GM19467 (cell line): Measurements from ENCODE around the gene METTL16.
"Not testable (repeated sequence)": the region's sequence is repeated elsewhere in the genome, so short reads cannot be mapped to it uniquely, and the experiment has no call there.

Experiments used
- ATAC-seq: cut with Tn5 transposase; IDR thresholded peaks from one replicate; pipeline ENCODE4 v1.9.1; 2021; ENCODE audit warnings: mild to moderate bottlenecking, moderate library complexity; ENCODE audit not compliant: unreplicated experiment

Gene METTL16

GRCh38 chr17:2453866-2454265 is 57.8 kb downstream of the METTL16 start:
- no peak for ATAC-seq

DNA sequence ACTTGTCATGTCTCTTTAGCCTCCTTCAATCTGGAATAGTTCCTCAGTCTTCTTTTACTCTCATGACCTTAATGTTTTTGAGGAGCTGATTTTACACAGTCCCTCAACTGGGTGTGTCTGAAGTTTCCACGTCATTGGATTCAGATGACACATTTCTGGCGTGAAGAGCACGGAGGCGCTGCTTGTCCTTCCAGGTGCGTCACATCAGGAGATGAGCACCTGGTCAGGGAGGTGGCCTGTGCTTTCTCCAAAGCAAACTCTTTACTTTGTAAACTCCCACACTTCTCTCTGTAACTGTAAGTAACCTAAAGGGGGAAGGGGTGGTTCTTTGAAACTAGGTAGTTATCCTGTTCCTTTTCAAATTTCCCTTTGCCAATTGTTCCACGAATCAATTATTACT is 58.4 kb downstream of the METTL16 start:
- no peak for ATAC-seq

GRCh38 chr17:2452216-2452750 is 59.4 kb downstream of the METTL16 start:
- no peak for ATAC-seq

DNA sequence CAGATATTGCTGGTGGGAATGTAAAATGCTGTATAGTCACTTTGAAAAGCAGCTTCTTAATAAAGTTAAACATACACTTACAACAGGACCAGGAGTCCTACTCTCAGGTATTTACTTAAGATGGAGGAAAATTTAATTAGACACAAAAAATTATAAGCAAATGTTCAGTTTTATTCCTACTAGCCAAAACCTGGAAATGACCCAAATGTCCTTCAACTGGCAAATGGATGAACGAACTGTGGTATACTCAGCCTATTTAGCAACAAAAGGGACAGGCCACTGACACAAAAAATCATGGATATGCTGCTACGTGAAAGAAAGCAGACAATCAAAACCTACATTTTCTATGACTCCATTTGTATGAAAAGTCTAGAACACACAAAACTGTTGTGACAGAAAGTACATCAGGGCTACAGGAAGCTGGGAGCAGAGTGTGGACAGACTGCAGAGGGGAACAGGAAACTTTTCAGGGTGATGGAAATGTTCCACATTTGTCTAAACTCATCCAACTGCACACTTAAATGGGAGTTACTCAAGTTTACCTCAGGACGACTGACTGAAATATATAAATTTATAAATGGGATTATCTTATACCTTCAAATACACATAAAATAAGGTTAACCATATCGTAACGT is 61.6 kb downstream of the METTL16 start:
- no peak for ATAC-seq

GRCh38 chr17:2449486-2449885 is 62.2 kb downstream of the METTL16 start:
- no peak for ATAC-seq

DNA sequence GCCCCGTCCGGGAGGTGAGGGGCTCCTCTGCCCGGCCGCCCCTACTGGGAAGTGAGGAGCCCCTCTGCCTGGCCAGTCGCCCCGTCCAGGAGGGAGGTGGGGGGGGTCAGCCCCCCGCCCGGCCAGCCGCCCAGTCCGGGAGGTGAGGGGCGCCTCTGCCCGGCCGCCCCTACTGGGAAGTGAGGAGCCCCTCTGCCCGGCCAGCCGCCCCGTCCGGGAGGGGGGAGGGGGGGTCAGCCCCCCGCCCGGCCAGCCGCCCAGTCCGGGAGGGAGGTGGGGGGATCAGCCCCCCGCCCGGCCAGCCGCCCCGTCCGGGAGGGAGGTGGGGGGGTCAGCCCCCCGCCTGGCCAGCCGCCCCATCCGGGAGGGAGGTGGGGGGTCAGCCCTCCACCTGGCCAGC is 64.2 kb downstream of the METTL16 start:
- not testable (repeated sequence) for ATAC-seq

DNA sequence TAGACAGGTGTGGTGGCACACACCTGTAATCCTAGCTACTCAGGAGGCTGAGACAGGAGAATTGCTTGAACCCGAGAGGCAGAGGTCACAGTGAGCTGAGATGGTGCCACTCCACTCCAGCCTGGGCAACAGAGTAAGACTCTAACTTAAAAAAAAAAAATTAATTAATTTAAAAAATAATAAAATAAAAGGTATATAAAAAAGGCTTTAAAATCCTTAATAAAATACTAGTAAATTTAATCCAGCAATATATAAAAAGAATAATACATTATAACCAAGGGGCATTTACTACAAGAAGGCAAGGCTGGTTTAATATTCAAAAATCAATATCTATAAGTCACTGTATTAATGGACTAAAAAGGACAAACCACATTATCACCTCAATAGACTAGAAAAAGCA is 66.0 kb downstream of the METTL16 start:
- no peak for ATAC-seq

DNA sequence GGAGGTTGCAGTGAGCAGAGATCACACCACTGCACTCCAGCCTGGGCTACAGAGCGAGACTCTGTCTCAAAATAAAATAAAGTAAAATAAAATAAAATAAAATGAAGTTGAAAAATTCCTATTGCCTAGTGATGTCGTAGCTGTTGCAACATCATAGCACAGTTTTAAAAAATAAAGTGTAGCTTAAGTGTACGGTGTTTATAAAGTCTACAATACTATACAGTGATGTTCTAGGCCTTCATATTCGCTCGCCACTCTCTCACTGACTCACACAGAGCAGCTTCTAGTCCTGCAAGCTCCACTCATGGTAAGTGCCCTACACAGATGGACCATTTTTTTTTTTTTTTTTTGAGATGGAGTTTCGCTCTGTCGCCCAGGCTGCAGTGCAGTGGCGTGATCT is 67.3 kb downstream of the METTL16 start:
- ATAC-seq = no peak

DNA sequence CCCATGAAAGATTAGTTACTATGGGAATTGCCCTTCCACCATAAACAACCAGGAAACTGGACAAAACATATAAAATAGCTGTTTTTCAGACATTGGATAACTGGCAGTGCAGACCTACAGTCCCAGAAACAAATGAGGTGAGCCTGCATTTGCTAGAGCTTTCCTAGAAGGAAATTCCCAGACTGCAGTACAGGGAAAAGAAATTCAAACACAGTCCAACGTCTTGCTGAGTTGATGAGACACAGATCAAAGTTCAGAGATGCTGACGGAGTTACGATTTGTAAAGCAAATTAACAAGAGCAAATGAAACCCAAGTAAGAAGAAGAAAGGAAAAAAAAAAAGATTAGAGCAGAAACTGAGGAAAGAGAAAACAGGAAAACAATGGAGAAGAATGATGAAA is 69.5 kb downstream of the METTL16 start:
- ATAC-seq = no peak

GRCh38 chr17:2440930-2441329 is 70.8 kb downstream of the METTL16 start:
- ATAC-seq = no peak

DNA sequence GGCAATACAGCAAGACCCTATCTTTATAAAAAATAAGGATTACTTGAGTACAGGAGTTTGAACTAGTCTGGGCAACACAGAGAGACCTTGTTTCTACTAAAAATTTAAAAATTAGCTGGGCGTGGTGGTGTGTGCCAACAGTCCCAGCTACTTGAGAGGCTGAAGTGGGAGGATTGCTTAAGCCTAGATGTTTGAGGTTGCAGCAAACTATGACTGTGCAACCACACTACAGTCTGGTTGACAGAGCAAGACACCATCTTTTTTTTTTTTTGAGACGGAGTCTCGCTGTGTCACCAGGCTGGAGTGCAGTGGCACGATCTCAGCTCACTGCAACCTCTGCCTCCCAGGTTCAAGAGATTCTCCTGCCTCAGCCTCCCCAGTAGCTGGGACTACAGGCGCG is 71.7 kb downstream of the METTL16 start:
- not testable (repeated sequence) for ATAC-seq

DNA sequence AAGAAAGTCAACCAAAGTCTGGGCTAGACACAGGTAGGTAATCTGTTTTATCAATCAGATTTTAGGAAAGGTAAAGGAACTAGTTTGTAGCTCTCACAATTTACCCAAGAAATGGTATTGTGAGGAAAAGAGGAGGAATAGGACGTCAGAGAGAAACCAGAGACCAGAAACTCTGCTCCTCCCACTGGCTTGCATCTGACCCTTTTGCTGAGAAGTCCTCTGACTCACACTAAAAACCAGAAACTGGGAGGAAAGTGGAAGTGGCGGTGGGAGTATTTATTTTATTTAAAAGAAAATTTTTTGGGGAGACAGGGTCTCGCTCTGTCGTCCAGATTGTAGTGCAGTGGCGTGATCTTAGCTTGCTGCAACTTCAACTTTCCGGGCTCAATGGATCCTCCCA is 72.9 kb downstream of the METTL16 start:
- no peak for ATAC-seq

DNA sequence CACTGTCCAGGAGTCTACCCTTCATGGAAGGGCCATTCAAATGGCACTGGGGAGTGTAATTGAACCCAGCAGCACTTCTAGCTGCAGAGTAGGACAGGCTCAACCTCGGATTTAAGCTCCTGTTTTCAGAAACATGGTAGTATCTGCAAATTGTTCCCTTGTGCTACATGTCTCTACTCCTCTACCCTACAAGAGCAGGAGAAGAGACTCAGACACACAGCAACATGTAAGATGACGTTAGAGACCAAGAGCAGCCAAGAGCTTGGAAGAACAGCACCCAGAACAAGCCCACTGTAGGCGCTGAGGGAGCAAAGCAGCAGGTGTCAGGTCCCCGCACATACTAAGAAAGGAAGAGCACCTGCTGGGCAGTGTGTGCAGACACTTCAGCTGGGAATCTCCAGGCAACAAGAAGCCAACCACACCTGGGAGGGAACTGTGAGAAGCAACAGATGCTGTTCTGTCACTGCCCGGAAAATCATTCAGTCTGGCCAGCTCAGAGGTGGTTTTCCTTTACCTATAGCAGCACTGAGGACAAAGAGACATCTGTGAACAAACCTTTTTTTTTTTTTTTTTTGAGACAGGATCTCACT is 75.3 kb downstream of the METTL16 start:
- ATAC-seq = no peak

DNA sequence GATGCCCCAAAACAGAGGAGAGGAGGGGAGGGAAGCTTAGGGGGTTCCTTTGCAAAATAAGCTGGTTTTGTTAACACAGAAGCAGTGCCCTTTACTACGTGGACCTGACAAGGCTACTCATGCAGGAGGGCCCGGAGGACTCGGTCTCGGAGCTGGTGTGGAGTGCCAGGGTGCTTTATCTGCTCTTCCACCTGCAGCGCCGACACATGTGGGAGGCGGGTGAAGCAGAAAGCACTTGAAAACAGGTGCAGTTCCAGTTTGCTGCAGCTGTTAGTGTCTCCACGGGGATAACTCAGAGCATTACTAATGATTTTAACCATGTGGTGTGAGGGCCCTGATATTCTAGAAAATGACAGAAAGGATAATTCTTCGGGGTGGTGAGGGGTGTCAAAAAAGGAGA is 75.8 kb downstream of the METTL16 start:
- no peak for ATAC-seq

- no peak for ATAC-seq
Observed at GRCh38 chr17:2435181-2435741, 76.4 kb downstream of the METTL16 start.

- ATAC-seq = no peak
Observed at GRCh38 chr17:2433696-2434095, 78.0 kb downstream of the METTL16 start.

- ATAC-seq = no peak
Observed at GRCh38 chr17:2427910-2428309, 83.8 kb downstream of the METTL16 start.

- ATAC-seq = no peak
Observed at GRCh38 chr17:2427215-2427614, 84.5 kb downstream of the METTL16 start.

DNA sequence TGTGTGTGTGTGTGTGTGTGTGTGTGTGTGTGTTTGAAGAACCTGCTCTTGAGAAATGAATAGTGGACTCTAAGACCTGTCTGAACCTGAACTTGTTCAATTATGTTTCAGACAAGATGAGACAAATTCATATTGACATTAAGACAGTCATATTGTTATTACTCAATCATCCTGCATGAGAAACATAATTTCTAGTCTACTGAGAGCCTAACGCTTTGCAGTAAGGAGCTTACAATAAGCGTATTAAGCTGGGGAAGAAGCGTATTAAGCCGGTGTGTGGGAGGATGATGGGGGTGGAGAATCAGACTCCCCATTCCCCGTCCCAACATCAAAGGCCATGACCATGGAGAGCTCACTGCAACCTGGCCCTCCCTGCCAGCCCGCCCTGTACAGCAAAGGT is 88.4 kb downstream of the METTL16 start:
- ATAC-seq = no peak

DNA sequence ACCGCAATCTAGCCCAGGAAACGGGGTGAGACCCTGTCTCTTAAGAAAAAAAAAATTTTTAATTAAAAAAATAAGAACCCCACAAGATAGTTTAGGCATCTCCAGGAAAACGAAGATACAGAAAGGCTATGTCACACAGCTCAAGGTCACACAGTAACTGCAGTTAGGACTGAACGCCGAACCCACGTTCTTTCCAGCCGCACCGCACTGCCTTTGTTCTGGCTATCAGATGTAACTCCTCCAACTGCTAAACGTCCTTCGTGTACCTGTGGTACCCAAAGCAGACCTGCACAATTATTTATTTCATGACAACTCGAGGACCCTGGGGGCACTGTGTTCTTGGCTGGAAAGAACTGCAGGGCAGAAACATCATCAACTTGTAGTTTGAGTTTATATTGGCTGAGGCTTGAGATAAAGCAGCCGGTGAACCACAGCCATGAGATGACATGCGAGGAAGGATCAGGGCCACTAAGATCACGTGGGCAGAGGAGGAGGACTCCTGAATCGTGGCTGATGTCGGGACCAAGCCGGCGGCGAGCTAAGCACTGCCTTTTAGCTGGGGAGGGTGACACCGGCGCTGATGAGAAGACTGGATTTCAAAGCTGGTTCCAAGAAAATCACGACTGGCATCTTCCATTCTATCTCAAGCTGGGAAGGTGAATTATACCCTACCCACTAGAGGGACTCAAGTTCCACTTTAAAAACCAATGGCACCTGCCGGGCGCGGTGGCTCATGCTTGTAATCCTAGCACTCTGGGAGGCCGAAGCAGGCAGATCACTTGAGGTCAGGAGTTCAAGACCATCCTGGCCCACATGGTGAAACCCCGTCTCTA is 90.2 kb downstream of the METTL16 start:
- no peak for ATAC-seq

GRCh38 chr17:2420176-2420575 is 91.5 kb downstream of the METTL16 start:
- no peak for ATAC-seq

GRCh38 chr17:2419486-2419885 is 92.2 kb downstream of the METTL16 start:
- no peak for ATAC-seq
